ENCODE measurements around the gene FOXL1.

DNA sequence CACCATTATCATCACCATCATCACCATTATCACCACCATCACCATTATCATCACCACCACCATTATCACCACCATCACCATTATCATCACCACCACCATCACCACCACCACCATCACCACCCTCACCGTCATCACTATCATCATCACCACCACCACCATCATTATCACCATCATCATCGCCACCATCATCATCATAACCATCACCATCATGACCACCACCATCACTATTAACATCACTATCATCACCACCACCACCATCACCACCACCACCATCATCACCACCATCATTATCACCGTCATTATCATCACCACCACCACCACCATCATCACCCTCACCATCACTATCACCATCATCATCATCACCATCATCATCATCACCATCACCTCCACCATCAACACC is 9.1 kb downstream of the FOXL1 start:
- TF ChIP-seq HNRNPUL1 (IDR thresholded peaks at IDR 0.05; ENCODE audit: low read length) (no peak), FOXM1 (IDR thresholded peaks at IDR 0.05; ENCODE audit: low read depth) (no peak), FOXM1 (CRISPR knock-in tag; IDR thresholded peaks at IDR 0.05; ENCODE audit: low read depth) (no peak), ZNF140 (CRISPR knock-in tag; IDR thresholded peaks at IDR 0.05) (no peak)
- TF ChIP-seq, protein P1, sequence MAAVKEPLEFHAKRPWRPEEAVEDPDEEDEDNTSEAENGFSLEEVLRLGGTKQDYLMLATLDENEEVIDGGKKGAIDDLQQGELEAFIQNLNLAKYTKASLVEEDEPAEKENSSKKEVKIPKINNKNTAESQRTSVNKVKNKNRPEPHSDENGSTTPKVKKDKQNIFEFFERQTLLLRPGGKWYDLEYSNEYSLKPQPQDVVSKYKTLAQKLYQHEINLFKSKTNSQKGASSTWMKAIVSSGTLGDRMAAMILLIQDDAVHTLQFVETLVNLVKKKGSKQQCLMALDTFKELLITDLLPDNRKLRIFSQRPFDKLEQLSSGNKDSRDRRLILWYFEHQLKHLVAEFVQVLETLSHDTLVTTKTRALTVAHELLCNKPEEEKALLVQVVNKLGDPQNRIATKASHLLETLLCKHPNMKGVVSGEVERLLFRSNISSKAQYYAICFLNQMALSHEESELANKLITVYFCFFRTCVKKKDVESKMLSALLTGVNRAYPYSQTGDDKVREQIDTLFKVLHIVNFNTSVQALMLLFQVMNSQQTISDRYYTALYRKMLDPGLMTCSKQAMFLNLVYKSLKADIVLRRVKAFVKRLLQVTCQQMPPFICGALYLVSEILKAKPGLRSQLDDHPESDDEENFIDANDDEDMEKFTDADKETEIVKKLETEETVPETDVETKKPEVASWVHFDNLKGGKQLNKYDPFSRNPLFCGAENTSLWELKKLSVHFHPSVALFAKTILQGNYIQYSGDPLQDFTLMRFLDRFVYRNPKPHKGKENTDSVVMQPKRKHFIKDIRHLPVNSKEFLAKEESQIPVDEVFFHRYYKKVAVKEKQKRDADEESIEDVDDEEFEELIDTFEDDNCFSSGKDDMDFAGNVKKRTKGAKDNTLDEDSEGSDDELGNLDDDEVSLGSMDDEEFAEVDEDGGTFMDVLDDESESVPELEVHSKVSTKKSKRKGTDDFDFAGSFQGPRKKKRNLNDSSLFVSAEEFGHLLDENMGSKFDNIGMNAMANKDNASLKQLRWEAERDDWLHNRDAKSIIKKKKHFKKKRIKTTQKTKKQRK (IDR thresholded peaks at IDR 0.05; ENCODE audit: borderline replicate concordance, low read depth, low read length), result no peak
- TF ChIP-seq, protein P2, sequence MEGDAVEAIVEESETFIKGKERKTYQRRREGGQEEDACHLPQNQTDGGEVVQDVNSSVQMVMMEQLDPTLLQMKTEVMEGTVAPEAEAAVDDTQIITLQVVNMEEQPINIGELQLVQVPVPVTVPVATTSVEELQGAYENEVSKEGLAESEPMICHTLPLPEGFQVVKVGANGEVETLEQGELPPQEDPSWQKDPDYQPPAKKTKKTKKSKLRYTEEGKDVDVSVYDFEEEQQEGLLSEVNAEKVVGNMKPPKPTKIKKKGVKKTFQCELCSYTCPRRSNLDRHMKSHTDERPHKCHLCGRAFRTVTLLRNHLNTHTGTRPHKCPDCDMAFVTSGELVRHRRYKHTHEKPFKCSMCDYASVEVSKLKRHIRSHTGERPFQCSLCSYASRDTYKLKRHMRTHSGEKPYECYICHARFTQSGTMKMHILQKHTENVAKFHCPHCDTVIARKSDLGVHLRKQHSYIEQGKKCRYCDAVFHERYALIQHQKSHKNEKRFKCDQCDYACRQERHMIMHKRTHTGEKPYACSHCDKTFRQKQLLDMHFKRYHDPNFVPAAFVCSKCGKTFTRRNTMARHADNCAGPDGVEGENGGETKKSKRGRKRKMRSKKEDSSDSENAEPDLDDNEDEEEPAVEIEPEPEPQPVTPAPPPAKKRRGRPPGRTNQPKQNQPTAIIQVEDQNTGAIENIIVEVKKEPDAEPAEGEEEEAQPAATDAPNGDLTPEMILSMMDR (IDR thresholded peaks at IDR 0.05 in 2 of 3, conservative IDR thresholded peaks at IDR 0.05 in 1 of 3; ENCODE audit: insufficient read depth in 2 of 3, low read depth in 1 of 3, low read length in 3 of 3), result no peak

All from K562 (cell line).